Measurements from ENCODE around the gene OXTR. TPM values are rescaled to one million over a fixed set of nuclear protein-coding genes. Genes with fewer than 3 reads are reported as not detected.

The OXTR gene
- total RNA-seq, 1 donor from 2014 or later: 5.3 TPM

DNA sequence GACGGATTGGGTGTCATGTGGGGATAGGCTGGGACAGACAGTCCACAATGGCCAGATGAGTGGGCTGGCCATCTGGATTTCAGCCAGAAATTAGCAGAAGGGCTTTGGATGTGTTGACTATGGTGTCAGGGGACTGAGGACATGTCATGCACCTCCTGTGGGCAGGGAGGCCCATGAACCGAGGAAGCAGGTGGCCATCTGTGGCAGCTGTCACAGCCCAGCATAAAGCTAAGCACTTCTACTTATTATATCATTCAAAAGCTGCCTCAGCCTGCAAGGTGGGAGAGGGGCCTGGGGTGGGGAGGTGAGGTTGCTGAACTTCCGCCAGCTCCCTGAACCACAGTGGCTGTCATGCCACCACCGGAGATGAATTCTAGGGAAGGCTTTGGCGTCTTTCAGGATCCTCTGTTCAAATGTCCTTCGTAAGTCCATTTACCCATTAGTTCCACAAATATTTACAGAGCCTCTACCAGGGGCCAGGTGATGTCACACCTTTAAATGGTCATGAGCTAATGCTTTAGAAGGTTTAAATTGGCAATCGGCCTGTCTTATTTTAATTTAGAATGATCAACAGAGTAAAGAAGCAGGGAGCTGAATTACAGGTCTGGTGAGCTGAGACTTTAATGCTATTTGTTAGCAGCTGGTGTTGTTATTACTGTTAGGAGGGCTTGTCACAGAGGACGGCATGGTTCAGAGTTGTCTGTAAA is 59.5 kb downstream of the OXTR start:
- H3K27ac Mint-ChIP-seq (ENCODE audit: unreplicated experiment): no peak overlapping the region
- H3K27me3 Mint-ChIP-seq (ENCODE audit: low read depth): no peaks in the 10 kb centered on the region
- H3K4me3 Mint-ChIP-seq: no peak overlapping the region
- peaks cover 9% of the 10 kb centered on the region for H3K4me1 Mint-ChIP-seq
- TF ChIP-seq, protein P1, sequence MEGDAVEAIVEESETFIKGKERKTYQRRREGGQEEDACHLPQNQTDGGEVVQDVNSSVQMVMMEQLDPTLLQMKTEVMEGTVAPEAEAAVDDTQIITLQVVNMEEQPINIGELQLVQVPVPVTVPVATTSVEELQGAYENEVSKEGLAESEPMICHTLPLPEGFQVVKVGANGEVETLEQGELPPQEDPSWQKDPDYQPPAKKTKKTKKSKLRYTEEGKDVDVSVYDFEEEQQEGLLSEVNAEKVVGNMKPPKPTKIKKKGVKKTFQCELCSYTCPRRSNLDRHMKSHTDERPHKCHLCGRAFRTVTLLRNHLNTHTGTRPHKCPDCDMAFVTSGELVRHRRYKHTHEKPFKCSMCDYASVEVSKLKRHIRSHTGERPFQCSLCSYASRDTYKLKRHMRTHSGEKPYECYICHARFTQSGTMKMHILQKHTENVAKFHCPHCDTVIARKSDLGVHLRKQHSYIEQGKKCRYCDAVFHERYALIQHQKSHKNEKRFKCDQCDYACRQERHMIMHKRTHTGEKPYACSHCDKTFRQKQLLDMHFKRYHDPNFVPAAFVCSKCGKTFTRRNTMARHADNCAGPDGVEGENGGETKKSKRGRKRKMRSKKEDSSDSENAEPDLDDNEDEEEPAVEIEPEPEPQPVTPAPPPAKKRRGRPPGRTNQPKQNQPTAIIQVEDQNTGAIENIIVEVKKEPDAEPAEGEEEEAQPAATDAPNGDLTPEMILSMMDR (conservative IDR thresholded peaks at IDR 0.05): no peak
- H3K36me3 Mint-ChIP-seq (ENCODE audit: low read depth): peaks cover 6% of the 10 kb centered on the region
- peaks cover 3% of the 10 kb centered on the region for H3K9me3 Mint-ChIP-seq
- DNase-seq (ENCODE audit: low read depth, low spot score): no peak

DNA sequence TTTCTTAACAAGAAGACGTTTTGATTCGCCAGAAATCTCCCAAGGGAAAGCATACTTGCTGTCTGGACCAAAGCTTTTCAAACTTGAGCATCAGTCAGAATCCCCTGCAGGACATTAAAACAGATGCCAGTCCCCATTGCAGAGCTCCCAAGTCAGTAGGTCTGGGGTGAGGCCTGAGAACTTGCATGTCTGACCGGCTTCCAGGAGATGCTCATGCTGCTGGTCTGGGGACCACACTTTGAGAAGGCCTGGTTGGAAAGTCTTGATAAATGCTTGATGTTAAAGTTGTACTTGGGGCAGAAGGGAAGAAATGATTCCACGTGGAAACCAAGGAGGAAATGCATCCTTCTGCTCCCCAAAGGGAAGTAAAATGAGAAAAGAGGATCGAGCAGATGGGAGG is 60.1 kb downstream of the OXTR start:
- Mint-ChIP-seq H3K4me1 (peaks cover 9% of the 10 kb centered on the region), H3K27ac (ENCODE audit: unreplicated experiment) (no peak overlapping the region), H3K9me3 (peaks cover 4% of the 10 kb centered on the region), H3K4me3 (no peak overlapping the region), H3K27me3 (ENCODE audit: low read depth) (no peaks in the 10 kb centered on the region), H3K36me3 (ENCODE audit: low read depth) (peaks cover 2% of the 10 kb centered on the region)
- TF ChIP-seq, protein P1 (conservative IDR thresholded peaks at IDR 0.05): no peak
- no peak for DNase-seq (ENCODE audit: low read depth, low spot score)

DNA sequence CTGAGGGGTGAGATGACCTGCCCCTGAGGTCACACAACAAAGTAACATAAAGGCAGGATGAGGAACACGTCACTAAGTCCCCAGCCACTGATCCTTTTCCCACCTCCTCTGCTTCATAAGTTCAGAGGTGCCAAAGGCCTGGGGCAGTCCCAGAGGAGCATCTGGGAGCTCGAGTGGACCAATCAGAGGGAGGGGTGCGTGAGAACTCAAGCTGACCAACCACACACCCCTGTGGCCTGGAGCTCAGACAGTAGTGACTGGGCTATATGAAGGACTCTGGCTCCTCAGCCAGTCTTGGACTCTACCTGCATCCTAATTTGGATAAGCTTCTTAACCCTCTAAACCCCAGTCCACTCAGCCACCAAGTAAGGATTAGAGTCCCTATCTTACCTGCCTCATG is 63.8 kb downstream of the OXTR start:
- TF ChIP-seq, protein P1 (conservative IDR thresholded peaks at IDR 0.05): no peak
- no peaks in the 10 kb centered on the region for H3K27me3 Mint-ChIP-seq (ENCODE audit: low read depth)
- H3K9me3 Mint-ChIP-seq: peaks cover 8% of the 10 kb centered on the region
- H3K27ac Mint-ChIP-seq (ENCODE audit: unreplicated experiment): no peak overlapping the region
- no peak overlapping the region for H3K4me3 Mint-ChIP-seq
- DNase-seq (ENCODE audit: low read depth, low spot score): no peak
- no peaks in the 10 kb centered on the region for H3K4me1 Mint-ChIP-seq
- H3K36me3 Mint-ChIP-seq (ENCODE audit: low read depth): peaks cover 9% of the 10 kb centered on the region

DNA sequence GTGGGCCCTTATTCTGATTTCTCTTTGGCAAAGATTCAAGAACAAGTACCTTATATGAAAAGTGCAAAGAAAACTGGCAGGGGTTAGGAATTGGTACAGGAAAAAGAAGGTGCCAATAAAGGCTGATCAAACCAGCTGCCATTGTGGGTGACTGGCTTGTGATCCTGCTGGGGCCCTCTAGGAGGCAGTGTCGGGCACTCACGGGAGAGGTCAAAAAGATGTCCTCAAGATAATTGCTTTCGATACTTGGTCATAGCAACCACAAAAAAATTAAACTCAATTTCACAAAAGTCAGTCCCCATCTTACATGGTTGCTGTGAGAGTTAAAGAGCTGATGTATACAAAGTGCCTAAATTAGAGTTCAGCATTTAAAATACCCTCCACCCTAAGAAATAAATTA is 66.9 kb downstream of the OXTR start:
- Mint-ChIP-seq H3K27ac (ENCODE audit: unreplicated experiment) (no peak overlapping the region), H3K4me3 (no peak overlapping the region), H3K9me3 (peaks cover 8% of the 10 kb centered on the region), H3K27me3 (ENCODE audit: low read depth) (no peaks in the 10 kb centered on the region), H3K4me1 (no peaks in the 10 kb centered on the region), H3K36me3 (ENCODE audit: low read depth) (peaks cover 7% of the 10 kb centered on the region)
- DNase-seq (ENCODE audit: low read depth, low spot score): no peak
- TF ChIP-seq, protein P1 (conservative IDR thresholded peaks at IDR 0.05): peak; percentile 55

Other genes with a start within 250 kb of the OXTR start
- 14.1 and 18.0 TPM in 2 replicates for gene SSUH2, start 124.8 kb downstream of the OXTR start, total RNA-seq
- not detected in 2 replicates for gene CAV3, start 35.8 kb downstream of the OXTR start, total RNA-seq
- gene RAD18, start 193.9 kb upstream of the OXTR start, total RNA-seq: 34.2 and 36.3 TPM in 2 replicates

All from neural crest cell (in vitro differentiated cells).